ENCODE results near the gene EFHC1. TPM values are rescaled to one million over a fixed set of nuclear protein-coding genes. Genes with fewer than 3 reads are reported as not detected.

The EFHC1 gene
- total RNA-seq, 3 donors from 2014 or later: 26.2 to 55.8 (median 36.7) TPM

GRCh38 chr6:52409499-52409898 lies 10.6 kb upstream of the EFHC1 start:
- Histone ChIP-seq H3K4me3 (no peak overlapping the region), H3K27me3 (no peaks in the 10 kb centered on the region), H3K9me3 (no peaks in the 10 kb centered on the region), H3K27ac (no peak overlapping the region), H3K36me3 (no peaks in the 10 kb centered on the region), H3K4me1 (no peaks in the 10 kb centered on the region)
- intact Hi-C loops (cut with DNase I; ENCODE audit: low total_unique reads): no loop called here
- no peak for DNase-seq (ENCODE audit: low spot score in 2 of 2)
- TF ChIP-seq POLR2A (IDR thresholded peaks at IDR 0.05): no peak
- TF ChIP-seq CTCF (IDR thresholded peaks at IDR 0.05): no peak

GRCh38 chr6:52410979-52411378 lies 9.2 kb upstream of the EFHC1 start:
- no peak for TF ChIP-seq POLR2AphosphoS5 (IDR thresholded peaks at IDR 0.05)
- no peak for TF ChIP-seq POLR2A (IDR thresholded peaks at IDR 0.05)
- no peak for TF ChIP-seq CTCF (IDR thresholded peaks at IDR 0.05)
- Histone ChIP-seq H3K27me3 (no peaks in the 10 kb centered on the region), H3K4me3 (no peak overlapping the region), H3K36me3 (no peaks in the 10 kb centered on the region), H3K9me3 (no peaks in the 10 kb centered on the region), H3K4me1 (no peaks in the 10 kb centered on the region), H3K27ac (no peak overlapping the region)
- intact Hi-C loops (cut with DNase I; ENCODE audit: low total_unique reads): no loop called here
- no peak for DNase-seq (ENCODE audit: low spot score in 2 of 2)

GRCh38 chr6:52411911-52412310 lies 8.2 kb upstream of the EFHC1 start:
- no peak overlapping the region for H3K27ac ChIP-seq
- H3K36me3 ChIP-seq: no peaks in the 10 kb centered on the region
- H3K27me3 ChIP-seq: no peaks in the 10 kb centered on the region
- H3K9me3 ChIP-seq: no peaks in the 10 kb centered on the region
- no peak for DNase-seq (ENCODE audit: low spot score in 2 of 2)
- TF ChIP-seq POLR2A (IDR thresholded peaks at IDR 0.05) (no peak), POLR2AphosphoS5 (IDR thresholded peaks at IDR 0.05) (no peak), CTCF (IDR thresholded peaks at IDR 0.05) (no peak)
- intact Hi-C loops (cut with DNase I; ENCODE audit: low total_unique reads): no loop called here
- H3K4me3 ChIP-seq: no peak overlapping the region
- no peaks in the 10 kb centered on the region for H3K4me1 ChIP-seq

- intact Hi-C loops (cut with DNase I; ENCODE audit: low total_unique reads): loop anchor here (5.0 kb wide), 1 partner anchor 182 kb away; no protein-coding TSS in a partner anchor
- no peaks in the 10 kb centered on the region for H3K9me3 ChIP-seq
- no peaks in the 10 kb centered on the region for H3K36me3 ChIP-seq
- H3K4me1 ChIP-seq: no peaks in the 10 kb centered on the region
- no peak for DNase-seq (ENCODE audit: low spot score in 2 of 2)
- no peak overlapping the region for H3K4me3 ChIP-seq
- TF ChIP-seq POLR2A (IDR thresholded peaks at IDR 0.05): no peak
- TF ChIP-seq POLR2AphosphoS5 (IDR thresholded peaks at IDR 0.05): no peak
- TF ChIP-seq CTCF (IDR thresholded peaks at IDR 0.05): no peak
- H3K27me3 ChIP-seq: no peaks in the 10 kb centered on the region
- H3K27ac ChIP-seq: no peak overlapping the region
Observed at GRCh38 chr6:52415333-52415732, 4.8 kb upstream of the EFHC1 start.

GRCh38 chr6:52415917-52416628 lies 4.1 kb upstream of the EFHC1 start:
- no peaks in the 10 kb centered on the region for H3K27me3 ChIP-seq
- TF ChIP-seq POLR2AphosphoS5 (IDR thresholded peaks at IDR 0.05) (no peak), CTCF (IDR thresholded peaks at IDR 0.05) (no peak), POLR2A (IDR thresholded peaks at IDR 0.05) (no peak)
- no peaks in the 10 kb centered on the region for H3K9me3 ChIP-seq
- no peaks in the 10 kb centered on the region for H3K36me3 ChIP-seq
- no peak overlapping the region for H3K4me3 ChIP-seq
- no peaks in the 10 kb centered on the region for H3K4me1 ChIP-seq
- DNase-seq (ENCODE audit: low spot score in 2 of 2): no peak
- intact Hi-C loops (cut with DNase I; ENCODE audit: low total_unique reads): loop anchor here (2.0 to 5.0 kb wide), 2 partner anchors 181 to 249 kb away; no protein-coding TSS in a partner anchor
- no peak overlapping the region for H3K27ac ChIP-seq

All from breast epithelium (tissue), 4 donors.